ENCODE measurements around the gene TMPO.
"Not testable (repeated sequence)": the region's sequence is repeated elsewhere in the genome, so short reads cannot be mapped to it uniquely, and the experiment has no call there.

The TMPO gene

DNA sequence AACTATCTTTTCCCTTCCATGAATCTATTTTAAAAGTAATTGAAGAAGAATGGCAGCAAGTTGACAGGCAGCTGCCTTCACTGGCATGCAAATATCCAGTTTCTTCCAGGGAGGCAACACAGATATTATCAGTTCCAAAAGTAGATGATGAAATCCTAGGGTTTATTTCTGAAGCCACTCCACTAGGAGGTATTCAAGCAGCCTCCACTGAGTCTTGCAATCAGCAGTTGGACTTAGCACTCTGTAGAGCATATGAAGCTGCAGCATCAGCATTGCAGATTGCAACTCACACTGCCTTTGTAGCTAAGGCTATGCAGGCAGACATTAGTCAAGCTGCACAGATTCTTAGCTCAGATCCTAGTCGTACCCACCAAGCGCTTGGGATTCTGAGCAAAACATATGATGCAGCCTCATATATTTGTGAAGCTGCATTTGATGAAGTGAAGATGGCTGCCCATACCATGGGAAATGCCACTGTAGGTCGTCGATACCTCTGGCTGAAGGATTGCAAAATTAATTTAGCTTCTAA is 18.4 kb downstream of the TMPO start:
- no peaks in the 10 kb centered on the region for H3K27me3 Mint-ChIP-seq
- no peaks in the 10 kb centered on the region for H3K9me3 Mint-ChIP-seq
- H3K36me3 Mint-ChIP-seq = peaks cover 44% of the 10 kb centered on the region
- H3K4me1 Mint-ChIP-seq = no peaks in the 10 kb centered on the region
- no peak for ATAC-seq
- no peak overlapping the region for H3K27ac Mint-ChIP-seq
- H3K4me3 Mint-ChIP-seq = no peak overlapping the region

DNA sequence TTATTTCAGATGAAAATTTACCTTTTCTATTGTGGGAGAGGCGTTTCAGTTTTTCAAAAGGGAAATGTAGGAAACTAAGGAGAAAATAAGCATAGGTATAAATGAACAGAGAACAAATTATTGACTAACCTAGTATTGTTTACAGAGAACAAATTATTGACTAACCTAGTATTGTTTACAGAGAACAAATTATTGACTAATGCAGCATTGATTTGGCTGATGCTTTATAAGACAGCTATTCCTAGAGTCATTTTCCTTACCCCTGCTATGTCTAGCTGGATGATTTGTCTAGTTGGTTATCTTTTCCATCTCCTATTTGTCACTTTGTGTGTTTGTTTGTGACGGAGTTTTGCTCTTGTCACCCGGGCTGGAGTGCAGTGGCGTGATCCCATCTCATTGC is 22.6 kb downstream of the TMPO start:
- Mint-ChIP-seq H3K27me3 (no peaks in the 10 kb centered on the region), H3K9me3 (no peaks in the 10 kb centered on the region), H3K4me3 (no peak overlapping the region), H3K36me3 (peaks cover 65% of the 10 kb centered on the region), H3K4me1 (no peaks in the 10 kb centered on the region), H3K27ac (no peak overlapping the region)
- no peak for ATAC-seq

- Mint-ChIP-seq H3K36me3 (peaks cover 57% of the 10 kb centered on the region), H3K4me1 (no peaks in the 10 kb centered on the region), H3K4me3 (no peak overlapping the region), H3K9me3 (no peaks in the 10 kb centered on the region), H3K27me3 (no peaks in the 10 kb centered on the region), H3K27ac (no peak overlapping the region)
- ATAC-seq = no peak
Observed at GRCh38 chr12:98543701-98544100, 28.3 kb downstream of the TMPO start.

GRCh38 chr12:98544751-98545150 is 29.4 kb downstream of the TMPO start:
- no peak for ATAC-seq
- no peaks in the 10 kb centered on the region for H3K4me1 Mint-ChIP-seq
- no peaks in the 10 kb centered on the region for H3K9me3 Mint-ChIP-seq
- H3K27me3 Mint-ChIP-seq = no peaks in the 10 kb centered on the region
- no peak overlapping the region for H3K27ac Mint-ChIP-seq
- H3K4me3 Mint-ChIP-seq = no peak overlapping the region
- H3K36me3 Mint-ChIP-seq = peaks cover 54% of the 10 kb centered on the region

- Mint-ChIP-seq H3K4me1 (no peaks in the 10 kb centered on the region), H3K27ac (no peak overlapping the region), H3K4me3 (no peak overlapping the region), H3K36me3 (peaks cover 46% of the 10 kb centered on the region), H3K27me3 (no peaks in the 10 kb centered on the region), H3K9me3 (no peaks in the 10 kb centered on the region)
- ATAC-seq = no peak
Observed at GRCh38 chr12:98549371-98550110, 34.2 kb downstream of the TMPO start.

- no peak overlapping the region for H3K27ac Mint-ChIP-seq
- H3K36me3 Mint-ChIP-seq = peaks cover 32% of the 10 kb centered on the region
- no peak for ATAC-seq
- no peak overlapping the region for H3K4me3 Mint-ChIP-seq
- H3K27me3 Mint-ChIP-seq = no peaks in the 10 kb centered on the region
- H3K9me3 Mint-ChIP-seq = no peaks in the 10 kb centered on the region
- H3K4me1 Mint-ChIP-seq = no peaks in the 10 kb centered on the region
Observed at GRCh38 chr12:98551787-98552186, 36.4 kb downstream of the TMPO start.

DNA sequence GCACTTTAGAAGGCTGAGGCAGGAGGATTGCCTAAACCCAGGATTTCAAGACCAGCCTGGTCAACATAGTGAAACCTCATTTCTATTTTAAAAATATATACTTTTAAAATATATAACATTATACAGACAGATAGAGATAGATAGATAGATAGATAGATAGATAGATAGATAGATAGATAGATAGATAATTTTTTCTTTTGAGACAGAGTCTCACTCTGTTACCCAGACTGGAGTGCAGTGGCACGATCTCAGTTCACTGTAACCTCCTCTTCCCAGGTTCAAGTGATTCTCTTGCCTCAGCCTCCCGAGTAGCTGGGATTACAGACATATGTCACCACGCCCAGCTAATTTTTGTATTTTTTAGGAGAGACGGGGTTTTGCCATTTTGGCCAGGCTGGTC is 42.7 kb downstream of the TMPO start:
- H3K4me1 Mint-ChIP-seq, H3K36me3 Mint-ChIP-seq, H3K27me3 Mint-ChIP-seq, H3K9me3 Mint-ChIP-seq, ATAC-seq, H3K27ac Mint-ChIP-seq, H3K4me3 Mint-ChIP-seq: not testable (repeated sequence)

DNA sequence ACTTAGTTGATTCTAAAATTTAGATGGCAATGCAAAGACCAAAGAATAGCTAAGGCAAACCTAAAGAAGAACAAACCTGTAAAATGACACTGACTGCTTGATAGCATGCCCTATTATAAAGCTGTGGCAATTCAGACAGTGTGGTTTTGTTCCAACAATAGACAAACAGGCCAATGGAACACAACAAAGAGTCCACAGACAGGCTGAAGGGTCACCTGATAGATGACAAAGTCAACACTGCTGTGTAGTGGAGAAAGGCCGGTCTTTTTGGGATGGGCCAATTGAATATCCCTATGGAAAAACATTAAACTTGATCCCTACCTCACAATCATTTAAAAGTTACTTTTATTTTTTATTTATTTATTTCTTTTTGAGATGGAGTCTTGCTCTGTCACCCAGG is 44.3 kb downstream of the TMPO start:
- no peaks in the 10 kb centered on the region for H3K4me1 Mint-ChIP-seq
- H3K27ac Mint-ChIP-seq = no peak overlapping the region
- H3K27me3 Mint-ChIP-seq = no peaks in the 10 kb centered on the region
- no peak for ATAC-seq
- H3K36me3 Mint-ChIP-seq = no peaks in the 10 kb centered on the region
- H3K9me3 Mint-ChIP-seq = no peaks in the 10 kb centered on the region
- no peak overlapping the region for H3K4me3 Mint-ChIP-seq

DNA sequence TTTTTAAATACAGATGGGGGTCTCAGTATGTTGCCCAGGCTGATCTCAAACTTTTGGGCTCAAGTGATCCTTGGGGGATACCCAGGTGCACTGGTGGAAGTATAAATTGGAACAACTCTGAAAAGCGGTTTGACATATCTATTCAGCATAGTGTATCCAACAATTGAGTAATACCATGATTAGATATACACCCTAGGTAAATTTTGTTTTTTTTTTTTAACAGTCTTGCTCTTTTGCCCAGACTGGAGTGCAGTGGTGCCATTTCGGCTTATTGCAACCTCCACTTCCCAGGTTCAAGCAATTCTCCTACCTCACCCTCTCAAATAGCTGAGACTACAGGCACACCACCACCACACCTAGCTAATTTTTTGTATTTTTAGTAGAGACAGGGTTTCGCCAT is 46.5 kb downstream of the TMPO start:
- Mint-ChIP-seq H3K4me3 (no peak overlapping the region), H3K27me3 (no peaks in the 10 kb centered on the region), H3K4me1 (peaks cover 4% of the 10 kb centered on the region), H3K9me3 (no peaks in the 10 kb centered on the region), H3K27ac (no peak overlapping the region), H3K36me3 (no peaks in the 10 kb centered on the region)
- ATAC-seq = no peak

GRCh38 chr12:98572010-98572409 is 56.6 kb downstream of the TMPO start:
- ATAC-seq = no peak
- H3K4me1 Mint-ChIP-seq = peaks cover 1% of the 10 kb centered on the region
- H3K36me3 Mint-ChIP-seq = peaks cover 4% of the 10 kb centered on the region
- H3K27ac Mint-ChIP-seq = no peak overlapping the region
- H3K9me3 Mint-ChIP-seq = peaks cover 2% of the 10 kb centered on the region
- no peak overlapping the region for H3K4me3 Mint-ChIP-seq
- no peaks in the 10 kb centered on the region for H3K27me3 Mint-ChIP-seq

DNA sequence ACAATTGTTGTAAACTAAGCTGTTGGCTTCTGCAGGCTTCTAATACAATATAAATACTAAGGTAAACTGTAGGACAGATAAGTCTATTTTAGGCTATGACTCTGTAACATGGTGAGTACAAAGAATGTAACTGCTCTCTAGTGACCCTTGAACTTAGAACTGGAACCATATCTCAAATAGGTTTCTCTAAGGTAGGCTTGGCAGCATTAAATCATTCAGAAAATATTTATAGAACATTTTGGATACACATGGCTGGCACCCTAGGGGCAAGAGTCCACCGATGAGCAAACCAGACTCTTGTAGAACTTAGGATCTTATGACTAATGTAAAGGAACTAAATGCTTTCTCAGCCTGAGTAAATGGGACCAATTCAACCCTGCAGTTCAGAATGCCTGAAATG is 58.7 kb downstream of the TMPO start:
- peaks cover 2% of the 10 kb centered on the region for H3K9me3 Mint-ChIP-seq
- no peaks in the 10 kb centered on the region for H3K4me1 Mint-ChIP-seq
- no peak for ATAC-seq

GRCh38 chr12:98575013-98575412 is 59.6 kb downstream of the TMPO start:
- no peak overlapping the region for H3K4me3 Mint-ChIP-seq
- no peak overlapping the region for H3K27ac Mint-ChIP-seq
- H3K27me3 Mint-ChIP-seq = no peaks in the 10 kb centered on the region
- no peak for ATAC-seq
- H3K9me3 Mint-ChIP-seq = peaks cover 2% of the 10 kb centered on the region
- peaks cover 5% of the 10 kb centered on the region for H3K36me3 Mint-ChIP-seq
- H3K4me1 Mint-ChIP-seq = no peaks in the 10 kb centered on the region

More for the DNA sequence above, 58.7 kb downstream of the TMPO start:
- H3K27me3 Mint-ChIP-seq = no peaks in the 10 kb centered on the region
- H3K36me3 Mint-ChIP-seq = peaks cover 5% of the 10 kb centered on the region
- no peak overlapping the region for H3K27ac Mint-ChIP-seq
- no peak overlapping the region for H3K4me3 Mint-ChIP-seq

DNA sequence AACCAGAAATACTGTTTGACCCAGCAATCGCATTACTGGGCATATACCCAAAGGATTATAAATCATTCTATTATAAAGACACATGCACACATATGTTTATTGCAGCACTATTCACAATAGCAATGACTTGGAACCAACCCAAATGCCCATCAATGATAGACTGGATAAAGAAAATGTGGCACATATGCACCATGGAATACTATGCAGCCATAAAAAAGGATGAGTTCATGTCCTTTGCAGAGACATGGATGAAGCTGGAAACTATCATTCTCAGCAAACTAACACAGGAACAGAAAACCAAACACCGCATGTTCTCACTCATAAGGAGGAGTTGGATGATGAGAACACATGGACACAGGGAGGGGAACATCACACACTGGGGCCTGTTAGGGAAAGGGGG is 61.4 kb downstream of the TMPO start:
- not testable (repeated sequence) for H3K27me3 Mint-ChIP-seq, H3K9me3 Mint-ChIP-seq, H3K4me1 Mint-ChIP-seq, H3K36me3 Mint-ChIP-seq, H3K4me3 Mint-ChIP-seq, ATAC-seq, H3K27ac Mint-ChIP-seq

DNA sequence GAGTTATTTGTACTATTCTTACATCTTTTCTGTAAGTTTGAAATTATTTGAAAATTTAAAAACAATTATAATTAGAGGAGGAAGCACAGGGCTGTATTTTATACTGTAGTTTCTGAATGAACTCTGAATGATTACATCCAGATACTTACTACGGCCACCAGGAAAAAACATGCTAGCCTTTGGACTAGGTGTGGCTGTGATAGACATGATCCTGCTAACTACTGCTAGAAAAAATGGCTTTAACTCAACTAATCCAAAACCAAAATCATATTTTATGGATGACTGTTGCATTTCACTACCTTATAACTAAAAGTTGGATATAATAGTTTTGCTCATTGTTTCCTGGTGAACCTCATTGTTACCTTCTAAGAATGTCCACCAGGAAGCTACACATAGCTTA is 63.0 kb downstream of the TMPO start:
- no peak overlapping the region for H3K4me3 Mint-ChIP-seq
- peaks cover 2% of the 10 kb centered on the region for H3K9me3 Mint-ChIP-seq
- peaks cover 5% of the 10 kb centered on the region for H3K36me3 Mint-ChIP-seq
- H3K27me3 Mint-ChIP-seq = no peaks in the 10 kb centered on the region
- H3K27ac Mint-ChIP-seq = no peak overlapping the region
- ATAC-seq = no peak
- H3K4me1 Mint-ChIP-seq = no peaks in the 10 kb centered on the region

- peaks cover 2% of the 10 kb centered on the region for H3K9me3 Mint-ChIP-seq
- H3K36me3 Mint-ChIP-seq = peaks cover 5% of the 10 kb centered on the region
- no peak for ATAC-seq
- no peak overlapping the region for H3K27ac Mint-ChIP-seq
- no peaks in the 10 kb centered on the region for H3K27me3 Mint-ChIP-seq
- H3K4me1 Mint-ChIP-seq = no peaks in the 10 kb centered on the region
- H3K4me3 Mint-ChIP-seq = no peak overlapping the region
Observed at GRCh38 chr12:98578821-98579220, 63.4 kb downstream of the TMPO start.

DNA sequence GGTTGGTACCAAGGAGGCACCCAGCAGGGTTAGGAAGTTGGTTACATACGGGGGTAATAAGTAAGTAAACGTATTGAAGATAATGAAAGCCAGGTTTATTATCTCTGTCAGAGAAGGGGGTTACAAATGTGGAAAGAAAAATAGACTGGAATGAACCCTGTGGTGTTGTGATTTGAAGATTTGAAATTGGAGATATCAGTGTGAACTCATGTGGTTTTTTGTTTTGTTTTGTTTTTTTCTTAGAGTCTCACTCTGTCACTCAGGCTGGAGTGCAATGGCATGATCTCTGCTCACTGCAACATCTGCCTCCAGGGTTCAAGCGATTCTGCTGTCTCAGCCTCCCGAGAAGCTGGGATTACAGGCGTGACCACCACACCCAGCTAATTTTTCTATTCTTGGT is 64.0 kb downstream of the TMPO start:
- Mint-ChIP-seq H3K36me3 (peaks cover 5% of the 10 kb centered on the region), H3K27me3 (no peaks in the 10 kb centered on the region), H3K4me3 (no peak overlapping the region), H3K27ac (no peak overlapping the region), H3K4me1 (no peaks in the 10 kb centered on the region), H3K9me3 (peaks cover 2% of the 10 kb centered on the region)
- ATAC-seq = no peak

Measured in stimulated activated memory B cell treated with anti-CD40 and anti-IgM and Interleukin-4, amounts not matched to agents 10 μg/mL and 1 μg/mL and 100 μg/mL, for 72 hours (primary cell).